ENCODE measurements around the gene PKDCC. TPM values are rescaled to one million over a fixed set of nuclear protein-coding genes. Genes with fewer than 3 reads are reported as not detected.

Gene PKDCC
- total and polyA plus RNA-seq, 2 of the 8 experiments (the other 6 are each of a cell fraction or from before 2014, with no cell fraction given) = 49.9 to 80.1 TPM

- TF ChIP-seq CHD2 (IDR thresholded peaks at IDR 0.05; ENCODE audit: low read length) (no peak), MAX (IDR thresholded peaks at IDR 0.05) (no peak), BCL11A (IDR thresholded peaks at IDR 0.05; ENCODE audit: low read depth in 2 of 2, low read length in 2 of 2) (no peak), RFX5 (IDR thresholded peaks at IDR 0.05; ENCODE audit: borderline replicate concordance, low read depth, low read length) (no peak), MAFK (IDR thresholded peaks at IDR 0.05; ENCODE audit: low read depth, low read length) (no peak), BRCA1 (IDR thresholded peaks at IDR 0.05; ENCODE audit: low read depth, low read length) (no peak), FOSL1 (IDR thresholded peaks at IDR 0.05; ENCODE audit: insufficient read depth, low read depth, low read length) (no peak)
Observed at GRCh38 chr2:42103829-42104228, 56.0 kb downstream of the PKDCC start (continued).
